Measurements from ENCODE around the gene GCN1. TPM values are rescaled to one million over a fixed set of nuclear protein-coding genes. Genes with fewer than 3 reads are reported as not detected.
A peak's percentile ranks its signal among the peaks of the same experiment; 100 is the strongest.

The GCN1 gene
- polyA plus RNA-seq, 4 donors, result 12.3 to 47.9 (median 21.0) TPM

DNA sequence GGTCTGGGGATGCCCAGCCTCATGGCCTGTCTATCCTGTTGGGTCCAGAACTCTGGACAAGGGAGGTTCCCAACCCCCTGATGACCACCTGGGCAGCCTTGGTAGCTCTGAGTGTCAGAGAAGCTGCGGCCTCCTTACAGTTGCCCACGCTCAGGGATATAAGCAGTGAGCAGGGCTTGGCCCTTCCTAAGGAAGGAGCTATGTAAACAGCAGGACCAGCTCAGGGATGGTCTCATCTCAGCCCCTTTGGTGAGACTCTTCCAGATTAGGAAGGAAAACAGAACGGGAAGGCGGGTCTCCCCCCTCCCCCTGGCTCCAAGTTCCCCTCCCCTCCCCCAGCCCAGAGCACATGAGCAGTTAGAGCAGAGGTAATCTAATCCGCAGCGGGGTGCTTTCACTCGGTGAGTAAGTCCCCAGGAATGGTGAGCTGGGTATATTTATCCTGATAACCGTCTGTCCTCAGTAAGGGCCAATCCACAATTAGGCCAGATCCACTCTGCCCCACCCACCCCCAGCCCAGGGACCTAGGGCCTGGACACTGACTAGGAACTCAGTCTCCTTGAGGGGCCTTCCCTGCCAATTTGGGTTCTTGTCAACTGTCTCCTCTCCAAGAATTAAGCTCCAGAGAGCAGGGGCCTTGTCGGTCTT lies 35.9 kb upstream of the GCN1 start:
- Histone ChIP-seq H3K9me3 (ENCODE audit: control insufficient read depth in 2 of 2, insufficient read depth in 1 of 2, low read depth in 1 of 2, low read length in 1 of 2) (no peaks in the 10 kb centered on the region), H3K4me3 (ENCODE audit: low read depth in 1 of 3, low read length in 3 of 3) (no peak overlapping the region), H3K27me3 (ENCODE audit: control insufficient read depth in 3 of 3, insufficient read depth in 3 of 3, low read length in 3 of 3) (no peaks in the 10 kb centered on the region), H3K27ac (ENCODE audit: low read depth in 1 of 3, low read length in 2 of 3) (peak overlapping the region; percentile 87 to 99 (median 94)), H3K4me1 (ENCODE audit: control insufficient read depth in 3 of 3, insufficient read depth in 2 of 3, low read depth in 1 of 3, low read length in 2 of 3) (peaks cover 25 to 97% (median 37%) of the 10 kb centered on the region in 3 donors), H3K36me3 (ENCODE audit: control insufficient read depth in 3 of 3, insufficient read depth in 2 of 3, low read depth in 1 of 3, low read length in 3 of 3) (peaks cover 0 to 38% (median 0%) of the 10 kb centered on the region in 3 donors)
- WGBS, 3 donors, result 30 to 40% (median 32%) methylated on average over 9 of the region's 9 CpGs
- DNase-seq, result peak; percentile 70 to 78
- no peak for FAIRE-seq

- peak; percentile 89 to 94 for DNase-seq
- peaks cover 0 to 34% (median 0%) of the 10 kb centered on the region in 3 donors for H3K36me3 ChIP-seq (ENCODE audit: control insufficient read depth in 3 of 3, insufficient read depth in 2 of 3, low read depth in 1 of 3, low read length in 3 of 3)
- H3K4me1 ChIP-seq (ENCODE audit: control insufficient read depth in 3 of 3, insufficient read depth in 2 of 3, low read depth in 1 of 3, low read length in 2 of 3), result peaks cover 24 to 97% (median 31%) of the 10 kb centered on the region in 3 donors
- H3K27me3 ChIP-seq (ENCODE audit: control insufficient read depth in 3 of 3, insufficient read depth in 3 of 3, low read length in 3 of 3), result no peaks in the 10 kb centered on the region
- 25 to 53% (median 48%) methylated on average over 12 of the region's 12 CpGs for WGBS, 3 donors
- peak overlapping the region; percentile 87 to 99 (median 94) for H3K27ac ChIP-seq (ENCODE audit: low read depth in 1 of 3, low read length in 2 of 3)
- peak overlapping the region in 1 of 3 donors; percentile 3 for H3K4me3 ChIP-seq (ENCODE audit: low read depth in 1 of 3, low read length in 3 of 3)
- FAIRE-seq, result no peak
- no peaks in the 10 kb centered on the region for H3K9me3 ChIP-seq (ENCODE audit: control insufficient read depth in 2 of 2, insufficient read depth in 1 of 2, low read depth in 1 of 2, low read length in 1 of 2)
Measured at GRCh38 chr12:120229487-120230325, 35.2 kb upstream of the GCN1 start.

GRCh38 chr12:120229071-120229486 lies 34.6 kb upstream of the GCN1 start:
- H3K4me3 ChIP-seq (ENCODE audit: low read depth in 1 of 3, low read length in 3 of 3), result peak overlapping the region in 1 of 3 donors; percentile 10
- 18 to 42% (median 37%) methylated on average over 7 of the region's 7 CpGs for WGBS, 3 donors
- DNase-seq, result peak; percentile 87 to 92
- no peak for FAIRE-seq
- peaks cover 24 to 96% (median 31%) of the 10 kb centered on the region in 3 donors for H3K4me1 ChIP-seq (ENCODE audit: control insufficient read depth in 3 of 3, insufficient read depth in 2 of 3, low read depth in 1 of 3, low read length in 2 of 3)
- H3K27ac ChIP-seq (ENCODE audit: low read depth in 1 of 3, low read length in 2 of 3), result peak overlapping the region; percentile 76 to 99 (median 94)
- H3K36me3 ChIP-seq (ENCODE audit: control insufficient read depth in 3 of 3, insufficient read depth in 2 of 3, low read depth in 1 of 3, low read length in 3 of 3), result peaks cover 0 to 36% (median 0%) of the 10 kb centered on the region in 3 donors
- H3K27me3 ChIP-seq (ENCODE audit: control insufficient read depth in 3 of 3, insufficient read depth in 3 of 3, low read length in 3 of 3), result no peaks in the 10 kb centered on the region
- no peaks in the 10 kb centered on the region for H3K9me3 ChIP-seq (ENCODE audit: control insufficient read depth in 2 of 2, insufficient read depth in 1 of 2, low read depth in 1 of 2, low read length in 1 of 2)

- peaks cover 24 to 96% (median 31%) of the 10 kb centered on the region in 3 donors for H3K4me1 ChIP-seq (ENCODE audit: control insufficient read depth in 3 of 3, insufficient read depth in 2 of 3, low read depth in 1 of 3, low read length in 2 of 3)
- H3K27ac ChIP-seq (ENCODE audit: low read depth in 1 of 3, low read length in 2 of 3), result peak overlapping the region; percentile 76 to 99 (median 94)
- WGBS, 3 donors, result 10 to 16% (median 12%) methylated on average over 21 to 23 of the region's 23 CpGs
- DNase-seq (peak; percentile 97), FAIRE-seq (no peak)
- H3K4me3 ChIP-seq (ENCODE audit: low read depth in 1 of 3, low read length in 3 of 3), result peak overlapping the region in 1 of 3 donors; percentile 10
- peaks cover 0 to 42% (median 0%) of the 10 kb centered on the region in 3 donors for H3K36me3 ChIP-seq (ENCODE audit: control insufficient read depth in 3 of 3, insufficient read depth in 2 of 3, low read depth in 1 of 3, low read length in 3 of 3)
- H3K27me3 ChIP-seq (ENCODE audit: control insufficient read depth in 3 of 3, insufficient read depth in 3 of 3, low read length in 3 of 3), result no peaks in the 10 kb centered on the region
- H3K9me3 ChIP-seq (ENCODE audit: control insufficient read depth in 2 of 2, insufficient read depth in 1 of 2, low read depth in 1 of 2, low read length in 1 of 2), result no peaks in the 10 kb centered on the region
Measured at GRCh38 chr12:120228291-120229070, 34.0 kb upstream of the GCN1 start.

DNA sequence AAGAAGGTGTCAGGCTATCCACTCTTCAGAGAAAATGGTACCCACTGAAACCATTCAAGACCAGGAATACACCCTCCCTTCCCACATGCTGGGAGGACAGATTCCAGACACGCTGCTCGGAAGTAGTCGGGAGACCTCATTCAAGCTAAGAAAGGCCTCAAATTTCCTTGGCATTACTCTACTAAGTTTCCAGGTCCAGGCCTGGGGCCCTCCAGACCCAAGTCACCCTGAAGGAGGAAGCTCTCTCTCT lies 33.5 kb upstream of the GCN1 start:
- H3K4me1 ChIP-seq (ENCODE audit: control insufficient read depth in 3 of 3, insufficient read depth in 2 of 3, low read depth in 1 of 3, low read length in 2 of 3), result peaks cover 24 to 94% (median 31%) of the 10 kb centered on the region in 3 donors
- H3K36me3 ChIP-seq (ENCODE audit: control insufficient read depth in 3 of 3, insufficient read depth in 2 of 3, low read depth in 1 of 3, low read length in 3 of 3), result peaks cover 0 to 48% (median 0%) of the 10 kb centered on the region in 3 donors
- FAIRE-seq (no peak), DNase-seq (no peak)
- H3K4me3 ChIP-seq (ENCODE audit: low read depth in 1 of 3, low read length in 3 of 3), result peak overlapping the region in 1 of 3 donors; percentile 6
- H3K9me3 ChIP-seq (ENCODE audit: control insufficient read depth in 2 of 2, insufficient read depth in 1 of 2, low read depth in 1 of 2, low read length in 1 of 2), result no peaks in the 10 kb centered on the region
- 18 to 37% (median 30%) methylated on average over 3 of the region's 3 CpGs for WGBS, 3 donors
- H3K27ac ChIP-seq (ENCODE audit: low read depth in 1 of 3, low read length in 2 of 3), result peak overlapping the region; percentile 75 to 99 (median 94)
- H3K27me3 ChIP-seq (ENCODE audit: control insufficient read depth in 3 of 3, insufficient read depth in 3 of 3, low read length in 3 of 3), result no peaks in the 10 kb centered on the region

GRCh38 chr12:120227233-120228040 lies 32.9 kb upstream of the GCN1 start:
- H3K4me1 ChIP-seq (ENCODE audit: control insufficient read depth in 3 of 3, insufficient read depth in 2 of 3, low read depth in 1 of 3, low read length in 2 of 3), result peaks cover 23 to 89% (median 31%) of the 10 kb centered on the region in 3 donors
- WGBS, 3 donors, result 61 to 67% (median 64%) methylated on average over 8 of the region's 8 CpGs
- no peaks in the 10 kb centered on the region for H3K9me3 ChIP-seq (ENCODE audit: control insufficient read depth in 2 of 2, insufficient read depth in 1 of 2, low read depth in 1 of 2, low read length in 1 of 2)
- FAIRE-seq, result no peak
- H3K27ac ChIP-seq (ENCODE audit: low read depth in 1 of 3, low read length in 2 of 3), result peak overlapping the region; percentile 75 to 99 (median 94)
- H3K27me3 ChIP-seq (ENCODE audit: control insufficient read depth in 3 of 3, insufficient read depth in 3 of 3, low read length in 3 of 3), result no peaks in the 10 kb centered on the region
- H3K36me3 ChIP-seq (ENCODE audit: control insufficient read depth in 3 of 3, insufficient read depth in 2 of 3, low read depth in 1 of 3, low read length in 3 of 3), result peaks cover 3 to 52% (median 5%) of the 10 kb centered on the region in 3 donors
- DNase-seq, result peak; percentile 75 to 84
- H3K4me3 ChIP-seq (ENCODE audit: low read depth in 1 of 3, low read length in 3 of 3), result peak overlapping the region in 1 of 3 donors; percentile 6

GRCh38 chr12:120225852-120226640 lies 31.5 kb upstream of the GCN1 start:
- H3K27ac ChIP-seq (ENCODE audit: low read depth in 1 of 3, low read length in 2 of 3), result peak overlapping the region; percentile 77 to 99 (median 95)
- WGBS, 3 donors, result 18 to 45% (median 33%) methylated on average over 13 of the region's 13 CpGs
- H3K4me3 ChIP-seq (ENCODE audit: low read depth in 1 of 3, low read length in 3 of 3), result peak overlapping the region in 2 of 3 donors; percentile 39 to 59

More at GRCh38 chr12:120225852-120226640, 31.5 kb upstream of the GCN1 start:
- no peak for FAIRE-seq
- H3K27me3 ChIP-seq (ENCODE audit: control insufficient read depth in 3 of 3, insufficient read depth in 3 of 3, low read length in 3 of 3), result no peaks in the 10 kb centered on the region
- peak; percentile 76 to 90 for DNase-seq
- peaks cover 20 to 75% (median 24%) of the 10 kb centered on the region in 3 donors for H3K4me1 ChIP-seq (ENCODE audit: control insufficient read depth in 3 of 3, insufficient read depth in 2 of 3, low read depth in 1 of 3, low read length in 2 of 3)
- peaks cover 7 to 55% (median 14%) of the 10 kb centered on the region in 3 donors for H3K36me3 ChIP-seq (ENCODE audit: control insufficient read depth in 3 of 3, insufficient read depth in 2 of 3, low read depth in 1 of 3, low read length in 3 of 3)
- no peaks in the 10 kb centered on the region for H3K9me3 ChIP-seq (ENCODE audit: control insufficient read depth in 2 of 2, insufficient read depth in 1 of 2, low read depth in 1 of 2, low read length in 1 of 2)
